GM18861 (cell line): Measurements from ENCODE around the gene AQP6.

Experiments
- ATAC-seq: cut with Tn5 transposase; IDR thresholded peaks from one replicate; pipeline ENCODE4 v1.9.1; 2021; ENCODE audit not compliant: unreplicated experiment

AQP6 gene

DNA sequence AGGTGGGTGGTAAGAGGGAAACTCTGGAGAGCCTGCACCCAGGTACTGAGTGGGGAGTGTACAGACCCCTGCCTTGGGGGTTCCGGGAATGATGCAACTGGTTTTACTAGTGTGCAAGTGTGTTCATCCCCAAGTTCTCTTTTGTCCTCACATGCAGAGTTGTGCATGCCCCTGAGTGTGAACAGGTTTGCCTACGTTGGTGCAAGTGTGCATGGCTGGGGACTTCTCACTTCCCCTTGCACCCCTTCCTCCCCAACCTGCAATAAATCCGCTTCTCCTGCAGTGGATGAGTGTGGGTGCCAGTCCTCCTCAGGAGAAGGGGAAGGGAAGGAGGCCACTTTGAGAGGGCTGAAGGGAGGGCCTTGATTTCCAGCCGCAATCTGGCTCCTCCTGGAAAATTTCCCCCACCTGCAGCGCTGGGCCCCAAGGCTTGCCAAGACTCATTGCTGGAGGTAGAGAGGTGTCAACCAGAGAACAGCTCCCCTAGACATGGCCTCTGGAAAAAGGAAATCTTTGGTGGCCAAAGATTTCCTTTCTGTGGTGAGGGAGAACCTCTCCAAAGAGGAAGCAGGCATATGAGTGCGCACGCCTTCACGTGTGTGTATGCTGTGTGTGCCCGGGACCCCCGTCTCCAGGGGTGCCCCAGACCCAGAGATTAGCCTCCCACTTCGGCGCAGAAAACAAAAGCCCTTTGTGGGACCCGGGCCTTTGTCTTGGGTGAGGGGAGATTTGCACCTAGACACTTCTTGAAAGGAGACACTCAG, 16.7 kb upstream of the AQP6 start:
- no peak for ATAC-seq

DNA sequence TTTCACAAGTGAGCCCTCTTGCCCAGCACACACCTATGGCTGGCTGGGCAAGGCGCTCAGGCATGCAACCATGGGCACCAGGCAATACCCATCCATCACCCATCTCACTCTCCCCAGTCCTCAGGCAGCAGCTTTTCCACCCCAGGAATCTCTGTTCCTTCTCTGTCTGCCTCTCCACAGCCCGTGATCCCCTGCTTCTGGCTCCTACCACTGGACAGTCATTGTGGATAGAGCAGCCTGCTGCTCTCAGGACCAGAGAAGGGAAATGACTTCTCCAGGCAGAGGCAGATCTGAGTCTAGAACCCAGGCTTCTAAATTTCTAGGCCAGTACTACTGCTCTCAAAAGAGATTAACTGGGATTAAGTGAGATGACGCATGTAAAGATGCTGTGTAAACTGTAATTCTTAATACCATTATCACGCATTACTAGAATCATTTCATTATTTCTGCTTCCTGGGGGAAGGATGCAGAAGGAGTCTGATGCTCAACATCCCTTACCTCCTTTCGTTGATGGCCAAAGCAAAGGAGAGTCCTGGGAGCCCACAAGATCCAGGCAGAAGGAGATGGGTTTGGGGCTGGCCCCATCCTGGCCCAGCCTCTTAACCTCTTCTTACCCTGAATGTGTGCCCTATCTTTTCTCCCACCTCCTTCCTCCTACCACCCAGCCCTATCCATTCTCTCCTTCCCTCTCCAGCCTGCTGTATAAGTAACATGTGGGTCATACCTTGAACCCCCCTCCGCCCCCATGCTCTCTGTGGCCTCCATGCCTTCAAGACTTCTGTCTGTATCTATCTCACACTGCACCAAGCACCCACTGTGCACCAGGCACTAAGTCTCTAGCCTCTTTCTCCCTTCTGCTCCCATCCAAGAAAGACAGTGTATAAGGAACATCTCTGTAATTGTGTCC, 15.8 kb upstream of the AQP6 start:
- no peak for ATAC-seq

DNA sequence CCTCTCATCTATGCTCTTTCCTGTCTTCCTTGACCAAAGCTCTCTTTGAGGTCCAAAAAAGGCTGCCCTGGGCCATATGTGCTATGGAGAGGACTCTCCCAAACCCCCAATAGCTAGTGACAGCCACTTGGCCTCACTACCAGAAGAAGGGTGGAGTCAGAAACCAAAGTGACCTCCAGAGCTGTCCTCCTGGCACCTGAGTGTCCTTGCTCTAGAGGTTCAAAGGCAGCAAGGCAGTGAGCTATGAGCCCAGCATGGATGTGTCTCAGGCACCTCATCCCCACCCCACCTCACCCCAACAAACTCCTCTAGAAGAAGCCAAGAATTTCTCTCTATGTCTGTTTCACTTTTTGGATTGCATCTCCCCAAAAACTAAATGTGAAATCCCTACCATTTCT, 15.2 kb upstream of the AQP6 start:
- no peak for ATAC-seq

DNA sequence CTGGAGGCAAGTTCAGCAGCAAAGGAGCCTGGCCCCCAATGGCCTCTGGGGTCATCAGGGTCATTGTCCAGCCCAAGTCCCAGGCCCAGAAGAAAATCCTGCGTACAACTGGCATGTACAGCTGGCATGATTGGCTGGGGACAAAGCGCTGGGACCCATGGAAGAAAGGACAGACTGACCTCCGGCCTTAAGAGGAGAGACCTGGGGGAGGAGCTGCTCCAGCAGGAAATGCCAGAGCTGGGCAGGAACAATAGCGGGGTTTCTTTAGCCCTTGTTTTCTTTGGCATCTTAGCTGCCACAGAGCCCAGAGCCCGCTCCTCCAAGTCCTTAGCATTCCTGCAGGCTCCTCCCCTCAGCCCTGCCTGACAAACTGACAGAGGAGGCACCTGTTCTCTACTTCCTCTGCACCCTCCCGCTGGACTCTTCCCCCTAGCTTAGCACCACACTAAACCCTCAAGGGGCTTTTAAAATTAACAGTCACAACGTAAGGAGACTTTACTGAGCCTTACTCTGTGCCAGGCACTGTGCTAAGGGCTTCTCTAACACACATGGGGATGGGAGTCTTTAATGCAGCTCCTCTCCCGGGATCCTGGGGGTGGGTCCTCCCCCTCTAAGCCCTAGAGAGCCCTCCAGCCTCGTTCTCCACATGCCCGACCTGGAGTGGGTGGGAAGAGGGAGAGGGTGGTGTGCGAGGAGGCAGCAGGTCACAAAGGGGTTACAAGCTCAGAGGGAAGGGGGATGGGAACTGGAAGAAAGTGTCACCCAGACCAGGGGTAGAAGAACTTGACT, 12.9 kb upstream of the AQP6 start:
- no peak for ATAC-seq

DNA sequence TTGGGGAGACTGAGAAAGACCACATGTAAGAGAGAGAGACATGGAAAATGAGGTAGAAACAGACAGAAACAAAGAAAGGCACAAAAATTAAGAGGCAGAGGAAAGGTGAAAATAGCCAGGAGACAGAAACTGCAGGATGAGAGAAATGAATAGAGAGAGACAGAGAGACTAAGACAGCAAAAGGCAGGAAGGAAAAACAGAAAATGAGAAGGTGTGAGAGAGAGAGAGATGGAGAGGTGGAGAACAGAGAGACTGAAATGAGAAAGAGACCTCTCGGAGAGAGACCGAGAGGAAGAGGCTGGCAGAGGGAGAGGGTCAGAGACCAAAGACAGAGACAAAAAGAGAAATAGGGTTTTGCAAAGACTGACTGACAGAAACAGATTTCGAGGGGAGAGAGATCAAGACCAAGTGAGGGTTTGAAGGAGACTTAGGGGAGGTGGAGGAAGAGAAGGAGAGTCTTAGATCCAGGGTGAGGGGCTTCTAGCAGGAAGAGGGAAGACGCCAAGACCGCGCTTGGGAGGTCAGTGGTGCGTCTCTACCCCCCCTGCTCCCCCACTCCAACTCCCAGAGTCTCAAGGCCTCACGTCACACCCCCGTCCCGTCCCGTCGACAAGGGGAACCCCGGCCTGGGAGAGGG, 12.2 kb upstream of the AQP6 start:
- ATAC-seq: no peak

DNA sequence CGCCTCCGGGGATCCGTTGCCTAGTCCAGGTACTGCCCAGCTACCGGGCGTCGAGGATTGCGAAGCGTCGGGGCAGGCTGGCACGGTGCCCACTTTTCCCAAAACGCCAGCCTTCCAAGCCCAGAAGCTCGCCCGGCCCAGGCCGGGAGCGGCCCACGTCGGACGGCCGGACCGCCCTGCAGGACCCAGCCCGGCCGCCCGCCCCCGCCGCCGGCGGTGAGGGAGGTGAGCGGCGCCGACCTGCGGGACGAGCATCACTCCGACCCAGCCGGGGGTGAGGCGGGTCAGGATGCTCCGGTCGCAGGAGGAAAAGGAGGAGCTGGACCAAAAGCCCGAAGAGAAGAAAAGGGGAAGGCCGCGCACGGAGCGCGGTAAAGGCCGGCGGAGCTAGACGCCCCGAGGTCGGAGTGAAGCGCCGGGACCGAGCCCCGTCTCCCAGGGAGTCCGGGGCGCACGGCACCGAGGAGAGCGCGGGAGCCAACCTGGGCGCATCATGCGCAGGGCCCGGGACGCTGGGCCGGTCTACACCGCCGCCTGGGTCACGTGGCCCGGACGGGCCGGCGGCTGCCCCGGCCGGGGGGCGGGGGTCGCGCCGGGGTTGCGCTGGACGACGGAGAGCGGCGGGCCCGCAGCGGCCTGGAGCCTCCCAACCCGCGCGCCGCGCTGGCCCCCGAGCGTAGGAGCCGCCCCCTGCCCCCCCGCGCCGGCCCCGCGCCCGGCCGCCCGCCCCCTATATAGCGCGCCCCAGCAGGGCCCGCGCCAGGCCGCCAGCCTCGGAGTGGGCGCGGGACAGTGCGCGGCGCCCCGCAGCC, 11.4 kb upstream of the AQP6 start, which contains the start of gene AQP5:
Gene AQP5, plus strand, starts transcription at position 762 of the 812 bp plus-strand sequence. CDS start 146 bp downstream, outside the sequence.
- ATAC-seq: no peak

DNA sequence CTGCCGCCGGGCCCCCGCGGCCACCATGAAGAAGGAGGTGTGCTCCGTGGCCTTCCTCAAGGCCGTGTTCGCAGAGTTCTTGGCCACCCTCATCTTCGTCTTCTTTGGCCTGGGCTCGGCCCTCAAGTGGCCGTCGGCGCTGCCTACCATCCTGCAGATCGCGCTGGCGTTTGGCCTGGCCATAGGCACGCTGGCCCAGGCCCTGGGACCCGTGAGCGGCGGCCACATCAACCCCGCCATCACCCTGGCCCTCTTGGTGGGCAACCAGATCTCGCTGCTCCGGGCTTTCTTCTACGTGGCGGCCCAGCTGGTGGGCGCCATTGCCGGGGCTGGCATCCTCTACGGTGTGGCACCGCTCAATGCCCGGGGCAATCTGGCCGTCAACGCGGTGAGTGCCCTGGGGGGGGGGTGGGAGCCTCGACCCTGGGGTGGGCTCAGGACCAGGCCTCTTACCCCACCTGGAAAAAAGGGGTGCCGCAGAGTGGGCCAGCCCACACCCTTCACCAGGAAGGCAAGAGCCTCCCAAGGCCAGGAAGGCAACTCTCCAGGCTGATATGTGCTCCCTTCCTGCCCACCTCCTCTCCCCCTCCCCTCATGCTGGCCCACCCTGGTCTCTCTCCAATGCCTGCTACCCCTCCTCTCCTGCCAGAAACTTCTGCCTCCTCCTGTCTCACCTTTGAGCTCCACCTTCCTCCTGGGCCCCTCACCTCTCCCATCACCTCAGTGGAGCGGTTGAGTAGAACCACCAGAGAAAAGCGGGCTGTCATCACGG, 10.6 kb upstream of the AQP6 start:
- ATAC-seq: no peak

DNA sequence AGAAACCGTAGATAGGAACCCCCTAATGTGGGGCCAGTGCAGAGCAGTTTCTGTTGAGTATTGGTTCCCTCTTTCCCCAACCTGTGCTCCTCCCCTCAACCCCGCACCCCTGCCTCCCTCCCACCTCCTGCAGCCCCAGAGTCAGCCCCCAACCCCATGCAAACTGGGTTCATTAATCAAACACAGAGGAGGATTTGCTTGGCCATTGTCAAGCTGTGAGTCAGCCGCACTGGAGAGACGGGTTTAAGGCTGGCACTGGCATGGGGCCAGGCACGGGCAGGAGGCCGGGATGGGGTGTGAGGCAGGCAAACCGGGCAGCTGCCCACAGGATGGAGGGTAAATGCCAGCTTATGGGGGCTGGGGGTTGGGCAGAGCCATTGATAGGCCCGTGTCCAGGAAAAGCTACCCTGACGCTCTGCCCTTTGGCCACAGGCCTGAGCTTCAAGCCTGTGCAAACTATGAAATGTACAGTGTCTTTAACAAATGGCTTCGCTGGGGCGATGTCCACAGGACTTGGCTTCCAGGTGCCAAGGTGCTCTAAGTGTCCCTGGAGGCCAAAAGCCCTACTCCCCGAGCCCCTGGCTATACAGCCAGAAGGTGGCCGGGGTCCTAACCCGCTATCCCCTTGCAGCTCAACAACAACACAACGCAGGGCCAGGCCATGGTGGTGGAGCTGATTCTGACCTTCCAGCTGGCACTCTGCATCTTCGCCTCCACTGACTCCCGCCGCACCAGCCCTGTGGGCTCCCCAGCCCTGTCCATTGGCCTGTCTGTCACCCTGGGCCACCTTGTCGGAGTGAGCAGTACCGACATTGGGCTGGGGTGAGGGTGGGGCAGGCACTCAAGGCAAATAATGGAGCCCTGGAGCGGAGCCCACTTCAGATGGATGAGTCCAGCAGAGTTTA, 9.6 kb upstream of the AQP6 start:
- no peak for ATAC-seq

DNA sequence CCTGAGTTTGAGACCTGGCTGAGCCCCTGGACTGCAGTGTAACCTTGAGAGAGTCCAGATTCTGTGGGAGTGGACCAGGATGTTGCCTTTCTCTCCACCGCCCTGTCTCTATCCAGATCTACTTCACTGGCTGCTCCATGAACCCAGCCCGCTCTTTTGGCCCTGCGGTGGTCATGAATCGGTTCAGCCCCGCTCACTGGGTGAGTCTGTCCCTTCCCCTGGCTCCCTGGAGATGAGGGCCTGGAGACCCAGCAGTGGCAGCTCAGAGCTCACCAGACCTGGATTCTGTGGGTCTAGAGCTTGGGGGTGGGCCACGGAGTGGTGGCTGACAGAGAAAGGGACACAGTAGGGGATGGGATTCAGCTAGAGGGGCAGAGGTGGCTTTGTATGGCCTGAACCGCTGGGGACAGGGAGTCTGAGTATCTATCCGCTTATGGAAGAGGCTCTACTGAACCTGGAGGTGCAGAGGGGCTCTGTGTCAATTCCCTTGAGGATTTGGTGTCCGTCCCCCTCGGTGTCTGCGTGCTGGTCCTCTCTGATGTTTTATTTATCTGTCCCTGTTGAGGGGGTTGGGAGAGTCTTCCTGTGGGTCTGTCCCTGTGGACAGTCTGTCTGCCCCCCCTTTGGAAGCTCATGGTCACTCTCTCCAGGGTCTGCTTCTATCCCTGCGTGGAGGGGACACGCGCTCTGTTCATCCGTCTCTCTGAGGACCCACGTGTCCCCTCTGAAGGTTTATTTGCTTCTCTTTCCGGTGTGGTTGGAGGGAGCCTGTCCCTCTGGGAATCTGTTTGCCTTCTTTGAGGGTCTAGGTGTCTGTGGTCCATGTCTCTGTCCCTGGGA, 8.6 kb upstream of the AQP6 start:
- ATAC-seq: no peak

DNA sequence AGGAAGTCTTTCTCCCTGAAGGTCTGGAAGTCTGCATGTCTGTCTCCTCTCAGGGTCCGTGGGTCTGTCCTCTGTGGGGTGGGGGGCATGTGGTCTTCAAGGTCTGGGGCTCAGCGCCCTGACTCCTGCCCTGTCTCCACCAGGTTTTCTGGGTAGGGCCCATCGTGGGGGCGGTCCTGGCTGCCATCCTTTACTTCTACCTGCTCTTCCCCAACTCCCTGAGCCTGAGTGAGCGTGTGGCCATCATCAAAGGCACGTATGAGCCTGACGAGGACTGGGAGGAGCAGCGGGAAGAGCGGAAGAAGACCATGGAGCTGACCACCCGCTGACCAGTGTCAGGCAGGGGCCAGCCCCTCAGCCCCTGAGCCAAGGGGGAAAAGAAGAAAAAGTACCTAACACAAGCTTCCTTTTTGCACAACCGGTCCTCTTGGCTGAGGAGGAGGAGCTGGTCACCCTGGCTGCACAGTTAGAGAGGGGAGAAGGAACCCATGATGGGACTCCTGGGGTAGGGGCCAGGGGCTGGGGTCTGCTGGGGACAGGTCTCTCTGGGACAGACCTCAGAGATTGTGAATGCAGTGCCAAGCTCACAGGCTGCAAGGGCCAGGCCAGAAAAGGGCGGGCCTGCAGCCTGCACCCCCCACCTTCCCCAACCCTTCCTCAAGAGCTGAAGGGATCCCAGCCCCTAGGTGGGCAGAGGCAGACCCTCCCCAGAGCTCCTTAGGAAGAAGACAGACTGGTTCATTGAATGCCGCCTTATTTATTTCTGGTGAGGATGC, 7.7 kb upstream of the AQP6 start:
- ATAC-seq: no peak

DNA sequence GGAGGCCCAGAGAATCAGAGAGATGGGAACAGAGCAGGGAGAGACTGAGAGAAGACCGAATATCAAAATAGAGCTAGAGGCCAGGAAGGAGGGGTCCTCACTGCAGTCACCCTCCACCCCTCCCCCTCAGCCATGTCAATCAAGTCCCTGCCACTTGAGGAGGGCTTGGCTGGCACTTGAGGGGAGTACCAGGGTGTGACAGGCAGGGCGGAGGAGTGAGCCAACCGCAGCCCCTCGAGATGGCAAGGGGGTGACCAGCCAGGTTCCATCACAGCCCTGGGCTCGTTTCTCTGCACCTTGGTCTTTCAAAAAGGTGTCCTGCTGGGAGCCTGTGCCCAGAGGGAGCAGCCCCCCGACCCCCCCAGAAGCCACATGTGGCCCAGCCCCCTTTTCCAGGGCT, 6.9 kb upstream of the AQP6 start:
- ATAC-seq: no peak

DNA sequence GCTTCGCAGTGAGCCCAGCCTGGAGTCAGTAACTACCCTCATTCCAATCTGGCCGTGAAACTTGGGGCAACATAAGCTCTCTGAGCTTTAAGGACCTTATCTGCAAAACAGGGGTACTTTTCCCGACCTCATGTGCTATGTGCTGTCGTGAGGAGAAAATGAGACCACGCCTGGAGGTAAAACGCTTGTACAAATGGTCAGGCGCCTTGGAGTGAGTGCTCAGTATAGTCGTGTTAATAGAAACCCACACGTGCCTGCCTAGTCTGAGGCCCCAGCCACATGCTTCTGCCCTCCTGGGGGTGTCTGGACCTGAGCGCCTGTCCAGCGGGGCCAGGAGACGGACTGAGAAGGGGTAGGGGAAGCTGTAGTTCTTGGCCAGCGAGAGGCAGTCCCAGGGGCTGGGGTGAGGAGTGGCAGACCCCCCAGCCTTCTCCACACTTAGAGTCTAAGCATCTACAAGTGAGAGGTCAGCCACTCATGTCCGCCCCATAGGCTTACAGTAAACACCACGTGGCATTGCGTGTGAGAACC, 6.2 kb upstream of the AQP6 start:
- ATAC-seq: no peak

DNA sequence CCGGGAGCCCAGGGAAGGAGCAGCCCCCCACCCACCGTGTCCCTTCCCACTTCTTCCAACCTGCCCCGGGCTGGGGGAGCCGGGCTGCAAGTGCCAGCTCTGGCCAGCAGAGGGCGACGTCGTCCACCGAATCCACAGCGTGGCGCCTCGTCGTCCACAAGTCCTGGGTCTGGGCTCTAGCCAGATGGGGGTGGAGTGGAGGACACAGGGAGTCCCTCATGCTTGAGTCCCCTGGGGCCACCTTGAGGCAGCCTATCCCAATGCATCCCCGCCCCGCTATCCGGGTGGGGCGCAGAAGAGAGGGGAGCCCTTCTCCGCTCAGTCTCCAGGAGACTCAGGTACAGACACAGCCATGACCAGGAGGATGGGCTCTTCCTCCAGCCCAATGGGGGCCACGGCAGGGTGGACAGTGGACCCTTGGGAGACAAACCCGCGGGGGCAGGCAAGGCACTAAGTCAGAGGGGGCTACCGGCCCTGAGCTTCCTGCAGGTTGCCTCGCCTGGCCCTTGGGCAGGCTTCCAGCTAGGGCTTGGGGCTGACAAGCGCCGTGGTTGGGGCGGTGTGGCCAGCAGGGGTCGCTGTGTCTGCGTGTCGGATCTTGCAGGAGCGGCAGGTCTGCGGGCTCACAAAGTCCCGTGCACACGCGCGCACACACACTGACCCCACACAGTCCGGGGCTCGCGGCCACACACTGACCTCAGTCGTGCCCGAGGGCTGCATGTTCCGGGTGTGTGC, 5.5 kb upstream of the AQP6 start:
- ATAC-seq: no peak

DNA sequence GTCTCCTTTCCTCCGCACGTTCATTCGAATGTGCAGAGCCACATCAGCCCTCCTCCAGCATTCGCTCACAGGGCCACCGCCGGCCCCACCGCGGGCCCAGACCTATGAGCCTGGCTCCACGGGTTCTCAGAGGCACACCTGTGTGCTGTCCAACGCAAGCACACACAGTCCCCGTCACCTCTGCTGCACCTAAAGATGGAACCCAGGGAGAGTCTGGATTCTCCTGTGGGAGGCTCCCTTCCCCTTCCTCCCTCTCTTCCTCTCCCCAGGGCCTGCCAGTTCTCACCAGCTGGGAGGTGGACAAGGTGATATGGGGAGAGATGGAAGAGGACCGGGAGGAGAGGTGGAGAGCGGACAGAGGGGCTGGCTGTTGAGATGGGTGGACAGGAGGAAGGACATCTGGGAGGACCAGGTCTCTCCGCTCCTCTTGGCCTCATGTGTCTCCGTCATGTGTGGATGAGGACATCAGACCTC, 4.9 kb upstream of the AQP6 start:
- ATAC-seq: no peak

DNA sequence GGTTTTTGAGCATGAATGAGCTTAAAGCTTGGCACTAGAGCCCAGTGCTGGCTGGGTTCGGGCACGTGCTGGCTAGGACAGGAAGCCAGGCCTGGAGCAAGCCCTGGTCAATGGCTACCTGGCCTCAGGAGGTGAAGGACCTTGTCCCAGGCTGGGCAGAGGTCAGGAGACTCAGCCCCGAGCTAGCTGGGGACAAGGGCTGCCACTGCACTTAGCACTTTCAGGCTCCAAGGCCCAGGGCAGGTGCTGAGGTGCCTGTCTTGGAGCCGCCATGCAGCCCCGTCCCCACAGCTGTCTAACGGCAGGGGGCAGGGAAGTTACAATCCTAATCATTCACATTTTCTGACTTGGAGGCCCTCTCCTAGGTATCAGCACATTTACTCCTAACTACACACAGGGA, 4.3 kb upstream of the AQP6 start:
- ATAC-seq: no peak

DNA sequence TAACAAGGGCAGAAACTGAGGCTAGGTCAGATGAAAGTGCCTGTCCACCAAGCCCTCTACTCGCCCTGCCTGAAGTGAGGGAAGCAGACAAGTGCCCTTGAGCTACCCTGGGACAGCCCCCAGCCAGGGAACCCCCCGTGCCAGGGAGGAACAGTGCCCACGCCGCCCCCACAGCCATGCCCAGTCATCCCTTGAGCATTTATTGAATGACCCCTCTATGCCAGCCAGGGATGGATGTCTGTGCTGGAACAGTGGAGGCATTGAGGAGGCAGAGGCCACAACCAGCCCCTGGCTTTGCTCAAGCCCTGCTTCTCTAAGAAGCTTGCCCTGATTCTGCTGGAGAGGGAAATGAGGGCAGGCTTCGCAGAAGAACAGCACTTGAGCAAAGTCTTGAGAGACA, 3.7 kb upstream of the AQP6 start:
- ATAC-seq: no peak
